ENCODE measurements around the gene CDK6. TPM values are rescaled to one million over a fixed set of nuclear protein-coding genes. Genes with fewer than 3 reads are reported as not detected.

Gene CDK6
- total and polyA plus RNA-seq, 9 of the 15 experiments (the other 6 are each of a cell fraction or from before 2014, with no cell fraction given) = 7.6 to 109 (median 44.4) TPM

- peak; percentile 74 for TF ChIP-seq CBFA2T3 (IDR thresholded peaks at IDR 0.05)
- TF ChIP-seq MNT (conservative IDR thresholded peaks at IDR 0.05) = peak; percentile 71 to 86
These were observed 203.0 kb downstream of the CDK6 start (continued) for GRCh38 chr7:92633211-92633906.

- Histone ChIP-seq H3K4me3 (no peak overlapping the region), H4K20me1 (replicated peaks; ENCODE audit: control insufficient read depth, insufficient read depth, low read length) (no peaks in the 10 kb centered on the region), H3K9ac (ENCODE audit: insufficient read depth in 1 of 2, low read depth in 2 of 2, low read length in 2 of 2) (no peak overlapping the region), H3K27ac (ENCODE audit: extremely low read depth, low read depth, low read length) (peak overlapping the region; percentile 33; the same call in 1 of the 3 replicates), H2AFZ (ENCODE audit: low read depth, low read length) (no peak overlapping the region), H3K36me3 (ENCODE audit: control insufficient read depth, insufficient read depth, low read length) (peaks cover 7% of the 10 kb centered on the region; the same call in 2 of the 3 replicates), H3K4me1 (replicated peaks in 1 of 2; ENCODE audit: control insufficient read depth in 2 of 2, insufficient read depth in 2 of 2, low read length in 2 of 2) (peaks cover 0 to 29% of the 10 kb centered on the region in 2 experiments; a peak in 3 of 5 replicates), H3K4me2 (ENCODE audit: insufficient read depth, low read length) (no peak overlapping the region), H3K9me1 (ENCODE audit: control insufficient read depth, insufficient read depth, low read length) (no peaks in the 10 kb centered on the region), H3K79me2 (ENCODE audit: control insufficient read depth, insufficient read depth, low read length) (0 out of 3 replicates have a peak, but pooled peaks cover 12% of the 10 kb centered on the region), H3K27me3 (ENCODE audit: control insufficient read depth in 2 of 2, insufficient read depth in 2 of 2, low read length in 2 of 2) (no peaks in the 10 kb centered on the region), H3K9me3 (replicated peaks; ENCODE audit: control insufficient read depth, insufficient read depth, low read depth, low read length) (no peaks in the 10 kb centered on the region)
- no peak for ATAC-seq
- FAIRE-seq = no peak
- in situ Hi-C loops (cut with MboI) (no loop called here), intact Hi-C loops (cut with micrococcal nuclease) (no loop called here)
- no peak for DNase-seq (ENCODE audit: extremely low read depth in 1 of 4, low spot score in 3 of 4)
- POLR2A ChIA-PET = interaction anchor here (0.6 kb wide), 1 partner anchor 151 kb away, joined by 3 read pairs; no protein-coding TSS in a partner anchor
- BruUV-seq (replicated peaks) = no TSS peak
- 96% methylated on average over 1 of the region's 1 CpG for WGBS (ENCODE audit: insufficient coverage, low coverage, missing lambda C conversion rate)
- CTCF ChIA-PET (ENCODE audit: low intra/inter-chr PET ratio) = interaction anchor here (0.7 kb wide), 1 partner anchor 359 kb away, joined by 3 read pairs; no protein-coding TSS in a partner anchor
- TF ChIP-seq RBM15 (IDR thresholded peaks at IDR 0.05; ENCODE audit: insufficient read depth, low read length) (no peak), THRA (IDR thresholded peaks at IDR 0.05) (no peak), MITF (IDR thresholded peaks at IDR 0.05) (no peak), RAD21 (CRISPR knock-in tag; conservative IDR thresholded peaks at IDR 0.05 in 1 of 2, IDR thresholded peaks at IDR 0.05 in 1 of 2) (no peak), HDAC2 (IDR thresholded peaks at IDR 0.05) (no peak), ATF7 (IDR thresholded peaks at IDR 0.05) (no peak), TGIF2 (CRISPR knock-in tag; IDR thresholded peaks at IDR 0.05) (no peak), PTRF (tag; IDR thresholded peaks at IDR 0.05) (no peak), TOE1 (IDR thresholded peaks at IDR 0.05; ENCODE audit: borderline replicate concordance) (no peak), TOE1 (CRISPR knock-in tag; IDR thresholded peaks at IDR 0.05; ENCODE audit: borderline replicate concordance, low read depth) (no peak), FOXJ3 (CRISPR knock-in tag; IDR thresholded peaks at IDR 0.05) (no peak), ILF3 (IDR thresholded peaks at IDR 0.05; ENCODE audit: borderline replicate concordance) (no peak), NUFIP1 (IDR thresholded peaks at IDR 0.05; ENCODE audit: partially characterized antibody) (no peak), SMAD2 (IDR thresholded peaks at IDR 0.05; ENCODE audit: low read depth, low read length) (no peak), ZFP1 (CRISPR knock-in tag; IDR thresholded peaks at IDR 0.05) (no peak), ZEB2 (IDR thresholded peaks at IDR 0.05) (no peak)
These were observed 203.6 kb downstream of the CDK6 start for GRCh38 chr7:92632791-92633190.

Data from K562 (cell line).